AG10803 (cell line): Measurements from ENCODE around the gene MARCHF10.

ENCODE experiments used
- DNase-seq: peaks from one replicate; pipeline ENCODE4 v3.0.0; 2010; ENCODE audit warnings: low read depth
- H3K4me3 ChIP-seq: 2 replicates; pipeline ENCODE4 v1.5.1; 2011; ENCODE audit warnings: mild to moderate bottlenecking, low read length, control low read depth
- CTCF ChIP-seq: conservative IDR thresholded peaks from 2 replicates; pipeline ENCODE4 v1.5.1; 2011; ENCODE audit warnings: mild to moderate bottlenecking, low read length, control low read depth, inconsistent platforms

The MARCHF10 gene

GRCh38 chr17:62655656-62656055, 152.5 kb downstream of the MARCHF10 start:
- no peak for DNase-seq
- no peak for TF ChIP-seq CTCF
- H3K4me3 ChIP-seq = no peak overlapping the region

- peak overlapping the region; percentile 22 for H3K4me3 ChIP-seq
- no peak for TF ChIP-seq CTCF
These were observed 154.0 kb downstream of the MARCHF10 start for GRCh38 chr17:62653826-62654761.

GRCh38 chr17:62653002-62653825, 154.9 kb downstream of the MARCHF10 start:
- DNase-seq = peak; percentile 58
- peak overlapping the region; percentile 48 for H3K4me3 ChIP-seq
- TF ChIP-seq CTCF = 0 out of 2 replicates have a peak, but pooled peaks have one; percentile 7

More at GRCh38 chr17:62653826-62654761, 154.0 kb downstream of the MARCHF10 start:
- DNase-seq = peak; percentile 81

- DNase-seq = peak; percentile 85
- H3K4me3 ChIP-seq = peak overlapping the region; percentile 48
- no peak for TF ChIP-seq CTCF
These were observed 155.7 kb downstream of the MARCHF10 start for GRCh38 chr17:62652251-62653001.
